SK-N-SH treated with all-trans-retinoic acid at 6 μM for 48 hours (cell line): ENCODE results near the gene FBXO45.

ENCODE experiments used
- ATAC-seq: fragments of 200-7000 bp; cut with Tn5 transposase; 3 replicates; pipeline ENCODE4 v1.9.1; 2020; ENCODE audit warnings: mild to moderate bottlenecking, moderate library complexity
- ARNTL ChIP-seq: fragments of 450-650 bp; formaldehyde crosslinking; IDR thresholded peaks from 2 replicates; pipeline ENCODE4 v1.5.0; 2020; ENCODE audit warnings: low read depth, mild to moderate bottlenecking, moderate library complexity, borderline replicate concordance
- CSDC2 ChIP-seq: fragments of 250-450 bp; sonication (Bioruptor Pico); IDR thresholded peaks from 2 replicates; pipeline ENCODE4 v1.5.0; 2020; ENCODE audit warnings: mild to moderate bottlenecking, moderate library complexity
- ESRRG ChIP-seq: fragments of 250-450 bp; sonication (Bioruptor Pico); IDR thresholded peaks from 2 replicates; pipeline ENCODE4 v1.6.1; 2021; ENCODE audit warnings: mild to moderate bottlenecking
- GLIS3 ChIP-seq: fragments of 250-450 bp; sonication (Bioruptor Pico); IDR thresholded peaks from 2 replicates; pipeline ENCODE4 v1.5.0; 2020; ENCODE audit warnings: mild to moderate bottlenecking, moderate library complexity
- ISL1 ChIP-seq: fragments of 250-450 bp; sonication (Bioruptor Pico); IDR thresholded peaks from 2 replicates; pipeline ENCODE4 v2.1.2; 2022; ENCODE audit warnings: mild to moderate bottlenecking, moderate library complexity
- OSR1 ChIP-seq: fragments of 250-450 bp; sonication (Bioruptor Pico); IDR thresholded peaks from 2 replicates; pipeline ENCODE4 v1.8.0; 2022; ENCODE audit warnings: moderate library complexity, mild to moderate bottlenecking, inconsistent platforms
- PPARA ChIP-seq: fragments of 250-450 bp; sonication (Bioruptor Pico); IDR thresholded peaks from 2 replicates; pipeline ENCODE4 v1.5.0; 2020; ENCODE audit warnings: mild to moderate bottlenecking, borderline replicate concordance
- RARB ChIP-seq: fragments of 250-450 bp; sonication (Bioruptor Pico); IDR thresholded peaks from 2 replicates; pipeline ENCODE4 v1.8.0; 2021; ENCODE audit warnings: mild to moderate bottlenecking, moderate library complexity
- SNAI2 ChIP-seq: fragments of 250-450 bp; sonication (Bioruptor Pico); IDR thresholded peaks from 2 replicates; pipeline ENCODE4 v1.5.0; 2020; ENCODE audit warnings: mild to moderate bottlenecking, moderate library complexity
- TCF4 ChIP-seq: fragments of 250-450 bp; sonication (Bioruptor Pico); IDR thresholded peaks from 2 replicates; pipeline ENCODE4 v1.8.0; 2021; ENCODE audit warnings: mild to moderate bottlenecking, moderate library complexity, borderline replicate concordance
- TOX ChIP-seq: fragments of 250-450 bp; sonication (Bioruptor Pico); IDR thresholded peaks from 2 replicates; pipeline ENCODE4 v1.8.0; 2021; ENCODE audit warnings: mild to moderate bottlenecking, moderate library complexity, borderline replicate concordance
- ZC3H10 ChIP-seq: fragments of 250-450 bp; sonication (Bioruptor Pico); IDR thresholded peaks from 2 replicates; pipeline ENCODE4 v1.5.1; 2021; ENCODE audit warnings: mild to moderate bottlenecking, moderate library complexity
- ZFP3 ChIP-seq: fragments of 250-450 bp; sonication (Bioruptor Pico); IDR thresholded peaks from 2 replicates; pipeline ENCODE4 v1.5.0; 2020; ENCODE audit warnings: mild to moderate bottlenecking, moderate library complexity
- ZFP30 ChIP-seq: fragments of 450-650 bp; formaldehyde crosslinking; IDR thresholded peaks from 2 replicates; pipeline ENCODE4 v1.5.0; 2022; ENCODE audit warnings: mild to moderate bottlenecking, moderate library complexity
- ZNF565 ChIP-seq: fragments of 450-650 bp; formaldehyde crosslinking; conservative IDR thresholded peaks from 2 replicates; pipeline ENCODE4 v1.5.0; 2020; ENCODE audit warnings: low read depth, mild to moderate bottlenecking, moderate library complexity
- ZNF70 ChIP-seq: fragments of 450-650 bp; formaldehyde crosslinking; IDR thresholded peaks from 2 replicates; pipeline ENCODE4 v1.5.0; 2020; ENCODE audit warnings: mild to moderate bottlenecking, moderate library complexity
- ZNF8 ChIP-seq: fragments of 450-650 bp; formaldehyde crosslinking; IDR thresholded peaks from 2 replicates; pipeline ENCODE4 v1.5.0; 2020; ENCODE audit warnings: mild to moderate bottlenecking, moderate library complexity
- TF ChIP-seq, protein P1 (sequence below): fragments of 250-450 bp; sonication (Bioruptor Pico); IDR thresholded peaks from 2 replicates; pipeline ENCODE4 v1.8.0; 2021; ENCODE audit warnings: low read depth, mild to moderate bottlenecking, moderate library complexity, borderline replicate concordance
- TF ChIP-seq, protein P2 (sequence below): fragments of 250-450 bp; sonication (Bioruptor Pico); IDR thresholded peaks from 2 replicates; pipeline ENCODE4 v1.5.1; 2021; ENCODE audit warnings: mild to moderate bottlenecking, moderate library complexity
- TF ChIP-seq, protein P3 (sequence below): fragments of 250-450 bp; sonication (Bioruptor Pico); IDR thresholded peaks from 2 replicates; pipeline ENCODE4 v1.8.0; 2020; ENCODE audit warnings: mild to moderate bottlenecking, moderate library complexity, borderline replicate concordance
- TF ChIP-seq, protein P4 (sequence below): fragments of 250-450 bp; sonication (Bioruptor Pico); IDR thresholded peaks from 2 replicates; pipeline ENCODE4 v1.5.0; 2020; ENCODE audit warnings: mild to moderate bottlenecking, moderate library complexity

FBXO45 gene

DNA sequence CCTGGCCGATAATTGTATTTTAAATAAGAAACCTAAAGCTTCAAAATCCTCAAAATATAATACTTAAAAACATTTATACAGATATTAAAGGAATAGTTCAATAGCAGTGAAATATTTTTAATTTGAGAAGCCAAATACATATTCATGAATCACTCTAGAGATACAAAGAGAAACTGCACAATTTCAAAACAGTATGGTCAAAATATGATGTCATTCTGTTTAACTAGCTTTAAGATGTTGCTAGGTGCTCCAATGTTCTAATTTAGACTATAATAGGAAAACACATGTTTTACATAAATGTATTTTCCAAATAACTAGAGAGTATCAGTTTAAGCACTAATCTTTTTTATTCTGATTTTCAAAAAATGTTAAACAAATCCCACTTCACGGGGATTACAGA, 60.8 kb downstream of the FBXO45 start:
- TF ChIP-seq, protein P1, sequence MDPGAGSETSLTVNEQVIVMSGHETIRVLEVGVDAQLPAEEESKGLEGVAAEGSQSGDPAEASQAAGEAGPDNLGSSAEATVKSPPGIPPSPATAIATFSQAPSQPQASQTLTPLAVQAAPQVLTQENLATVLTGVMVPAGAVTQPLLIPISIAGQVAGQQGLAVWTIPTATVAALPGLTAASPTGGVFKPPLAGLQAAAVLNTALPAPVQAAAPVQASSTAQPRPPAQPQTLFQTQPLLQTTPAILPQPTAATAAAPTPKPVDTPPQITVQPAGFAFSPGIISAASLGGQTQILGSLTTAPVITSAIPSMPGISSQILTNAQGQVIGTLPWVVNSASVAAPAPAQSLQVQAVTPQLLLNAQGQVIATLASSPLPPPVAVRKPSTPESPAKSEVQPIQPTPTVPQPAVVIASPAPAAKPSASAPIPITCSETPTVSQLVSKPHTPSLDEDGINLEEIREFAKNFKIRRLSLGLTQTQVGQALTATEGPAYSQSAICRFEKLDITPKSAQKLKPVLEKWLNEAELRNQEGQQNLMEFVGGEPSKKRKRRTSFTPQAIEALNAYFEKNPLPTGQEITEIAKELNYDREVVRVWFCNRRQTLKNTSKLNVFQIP (CRISPR knock-in tag), result no peak
- no peak for TF ChIP-seq ZFP30 (CRISPR knock-in tag)
- no peak for ATAC-seq

DNA sequence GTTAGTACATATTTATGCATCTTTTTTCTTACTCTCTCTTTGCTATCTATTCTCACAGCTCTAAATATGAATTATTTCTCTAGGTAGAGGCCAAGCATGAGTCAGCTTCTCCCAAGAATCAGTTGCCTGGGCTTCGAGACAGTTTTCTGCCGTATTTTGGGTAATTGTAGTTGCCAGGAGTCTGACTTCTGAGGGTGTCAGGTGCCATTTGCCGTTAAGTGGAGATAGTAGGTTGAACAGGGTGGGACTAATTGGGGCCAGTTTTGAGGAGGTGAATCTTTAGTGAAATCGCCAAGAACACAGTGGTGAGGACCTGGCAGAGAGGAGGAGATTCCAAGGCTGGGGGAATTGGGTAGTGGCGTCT, 63.2 kb downstream of the FBXO45 start:
- TF ChIP-seq, protein P1 (CRISPR knock-in tag), result no peak
- TF ChIP-seq RARB, result no peak
- no peak for TF ChIP-seq ESRRG (CRISPR knock-in tag)
- no peak for TF ChIP-seq ZNF565 (CRISPR knock-in tag)
- no peak for TF ChIP-seq GLIS3 (CRISPR knock-in tag)
- TF ChIP-seq, protein P2, sequence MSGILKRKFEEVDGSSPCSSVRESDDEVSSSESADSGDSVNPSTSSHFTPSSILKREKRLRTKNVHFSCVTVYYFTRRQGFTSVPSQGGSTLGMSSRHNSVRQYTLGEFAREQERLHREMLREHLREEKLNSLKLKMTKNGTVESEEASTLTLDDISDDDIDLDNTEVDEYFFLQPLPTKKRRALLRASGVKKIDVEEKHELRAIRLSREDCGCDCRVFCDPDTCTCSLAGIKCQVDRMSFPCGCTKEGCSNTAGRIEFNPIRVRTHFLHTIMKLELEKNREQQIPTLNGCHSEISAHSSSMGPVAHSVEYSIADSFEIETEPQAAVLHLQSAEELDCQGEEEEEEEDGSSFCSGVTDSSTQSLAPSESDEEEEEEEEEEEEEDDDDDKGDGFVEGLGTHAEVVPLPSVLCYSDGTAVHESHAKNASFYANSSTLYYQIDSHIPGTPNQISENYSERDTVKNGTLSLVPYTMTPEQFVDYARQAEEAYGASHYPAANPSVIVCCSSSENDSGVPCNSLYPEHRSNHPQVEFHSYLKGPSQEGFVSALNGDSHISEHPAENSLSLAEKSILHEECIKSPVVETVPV (CRISPR knock-in tag), result no peak
- TF ChIP-seq ZNF70 (CRISPR knock-in tag), result no peak
- no peak for TF ChIP-seq ARNTL (CRISPR knock-in tag)
- TF ChIP-seq ZFP3 (CRISPR knock-in tag), result no peak
- no peak for TF ChIP-seq CSDC2 (CRISPR knock-in tag)
- TF ChIP-seq, protein P3, sequence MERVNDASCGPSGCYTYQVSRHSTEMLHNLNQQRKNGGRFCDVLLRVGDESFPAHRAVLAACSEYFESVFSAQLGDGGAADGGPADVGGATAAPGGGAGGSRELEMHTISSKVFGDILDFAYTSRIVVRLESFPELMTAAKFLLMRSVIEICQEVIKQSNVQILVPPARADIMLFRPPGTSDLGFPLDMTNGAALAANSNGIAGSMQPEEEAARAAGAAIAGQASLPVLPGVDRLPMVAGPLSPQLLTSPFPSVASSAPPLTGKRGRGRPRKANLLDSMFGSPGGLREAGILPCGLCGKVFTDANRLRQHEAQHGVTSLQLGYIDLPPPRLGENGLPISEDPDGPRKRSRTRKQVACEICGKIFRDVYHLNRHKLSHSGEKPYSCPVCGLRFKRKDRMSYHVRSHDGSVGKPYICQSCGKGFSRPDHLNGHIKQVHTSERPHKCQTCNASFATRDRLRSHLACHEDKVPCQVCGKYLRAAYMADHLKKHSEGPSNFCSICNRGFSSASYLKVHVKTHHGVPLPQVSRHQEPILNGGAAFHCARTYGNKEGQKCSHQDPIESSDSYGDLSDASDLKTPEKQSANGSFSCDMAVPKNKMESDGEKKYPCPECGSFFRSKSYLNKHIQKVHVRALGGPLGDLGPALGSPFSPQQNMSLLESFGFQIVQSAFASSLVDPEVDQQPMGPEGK (CRISPR knock-in tag), result no peak
- no peak for TF ChIP-seq TOX (CRISPR knock-in tag)
- TF ChIP-seq, protein P4, sequence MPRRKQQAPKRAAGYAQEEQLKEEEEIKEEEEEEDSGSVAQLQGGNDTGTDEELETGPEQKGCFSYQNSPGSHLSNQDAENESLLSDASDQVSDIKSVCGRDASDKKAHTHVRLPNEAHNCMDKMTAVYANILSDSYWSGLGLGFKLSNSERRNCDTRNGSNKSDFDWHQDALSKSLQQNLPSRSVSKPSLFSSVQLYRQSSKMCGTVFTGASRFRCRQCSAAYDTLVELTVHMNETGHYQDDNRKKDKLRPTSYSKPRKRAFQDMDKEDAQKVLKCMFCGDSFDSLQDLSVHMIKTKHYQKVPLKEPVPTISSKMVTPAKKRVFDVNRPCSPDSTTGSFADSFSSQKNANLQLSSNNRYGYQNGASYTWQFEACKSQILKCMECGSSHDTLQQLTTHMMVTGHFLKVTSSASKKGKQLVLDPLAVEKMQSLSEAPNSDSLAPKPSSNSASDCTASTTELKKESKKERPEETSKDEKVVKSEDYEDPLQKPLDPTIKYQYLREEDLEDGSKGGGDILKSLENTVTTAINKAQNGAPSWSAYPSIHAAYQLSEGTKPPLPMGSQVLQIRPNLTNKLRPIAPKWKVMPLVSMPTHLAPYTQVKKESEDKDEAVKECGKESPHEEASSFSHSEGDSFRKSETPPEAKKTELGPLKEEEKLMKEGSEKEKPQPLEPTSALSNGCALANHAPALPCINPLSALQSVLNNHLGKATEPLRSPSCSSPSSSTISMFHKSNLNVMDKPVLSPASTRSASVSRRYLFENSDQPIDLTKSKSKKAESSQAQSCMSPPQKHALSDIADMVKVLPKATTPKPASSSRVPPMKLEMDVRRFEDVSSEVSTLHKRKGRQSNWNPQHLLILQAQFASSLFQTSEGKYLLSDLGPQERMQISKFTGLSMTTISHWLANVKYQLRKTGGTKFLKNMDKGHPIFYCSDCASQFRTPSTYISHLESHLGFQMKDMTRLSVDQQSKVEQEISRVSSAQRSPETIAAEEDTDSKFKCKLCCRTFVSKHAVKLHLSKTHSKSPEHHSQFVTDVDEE, result no peak
- no peak for TF ChIP-seq ZC3H10 (CRISPR knock-in tag)
- TF ChIP-seq ISL1, result no peak
- TF ChIP-seq ZNF8 (CRISPR knock-in tag), result no peak
- TF ChIP-seq SNAI2 (CRISPR knock-in tag), result no peak
- no peak for TF ChIP-seq TCF4 (CRISPR knock-in tag)
- TF ChIP-seq OSR1 (CRISPR knock-in tag), result no peak
- no peak for ATAC-seq

DNA sequence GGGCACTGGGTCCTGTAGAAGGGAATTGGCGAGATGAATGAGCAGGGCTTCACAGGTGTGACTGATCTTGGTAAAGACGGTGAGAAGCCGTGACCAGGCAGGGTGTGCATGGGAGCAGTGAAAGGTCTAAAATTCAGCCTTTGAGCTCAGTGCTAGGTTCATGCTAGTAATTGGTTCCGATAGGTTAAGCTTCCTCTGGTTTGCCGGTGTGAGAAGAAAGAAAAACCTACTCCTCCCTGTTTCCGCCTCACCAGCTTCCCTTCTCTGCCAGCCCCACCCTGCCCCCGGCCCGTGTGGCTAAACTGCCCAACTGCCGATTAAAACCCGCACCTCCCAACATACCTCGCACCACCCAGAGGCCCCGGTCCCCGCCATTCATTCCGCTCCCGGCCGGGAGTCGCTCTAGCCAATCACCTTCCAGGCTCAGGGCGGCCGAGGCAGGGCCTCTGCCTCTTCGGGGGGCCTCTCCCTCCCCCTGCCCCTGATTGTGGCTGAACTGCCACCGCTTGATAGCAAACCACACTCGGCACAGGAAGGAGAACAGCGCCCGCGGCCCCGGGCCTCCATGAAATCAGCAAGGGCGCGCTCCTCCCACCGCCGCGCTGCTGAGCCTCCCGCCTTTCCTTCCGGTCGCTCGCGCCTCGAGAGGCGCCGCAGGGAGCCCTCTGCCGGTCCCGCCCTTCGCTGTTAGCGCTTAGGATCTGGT, 63.7 kb downstream of the FBXO45 start:
- peak; percentile 96 for ATAC-seq
- TF ChIP-seq PPARA (CRISPR knock-in tag) (no peak), SNAI2 (CRISPR knock-in tag) (no peak)
- TF ChIP-seq, protein P3 (CRISPR knock-in tag), result 0 out of 2 replicates have a peak, but pooled peaks have one; percentile 27
